ENCODE data around the gene GSTA5. TPM values are rescaled to one million over a fixed set of nuclear protein-coding genes. Genes with fewer than 3 reads are reported as not detected.
"Not testable (repeated sequence)": the region's sequence is repeated elsewhere in the genome, so short reads cannot be mapped to it uniquely, and the experiment has no call there.

Gene GSTA5
- total RNA-seq, 1 donor from 2014 or later: not detected

DNA sequence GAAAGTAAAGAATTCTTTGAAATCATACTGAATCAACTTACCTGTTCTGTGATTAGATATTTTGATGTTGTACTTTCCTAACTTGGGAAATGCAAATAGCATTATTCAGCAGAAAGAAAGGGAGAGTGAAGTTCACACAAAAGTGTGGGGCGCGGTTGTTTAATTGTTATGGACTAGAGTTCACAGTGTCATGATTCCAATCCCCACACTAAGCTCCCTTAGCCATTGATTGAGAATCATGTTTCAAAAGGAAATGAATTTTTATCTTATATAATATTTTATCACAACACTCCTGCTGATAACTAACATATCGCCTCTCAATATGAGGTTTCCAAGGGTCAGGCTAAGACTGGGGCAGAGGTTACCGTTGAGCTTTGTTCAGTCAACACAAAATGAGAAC is 3.0 kb upstream of the GSTA5 start:
- peaks cover 6% of the 10 kb centered on the region for H3K9me3 Mint-ChIP-seq (ENCODE audit: low read depth)

DNA sequence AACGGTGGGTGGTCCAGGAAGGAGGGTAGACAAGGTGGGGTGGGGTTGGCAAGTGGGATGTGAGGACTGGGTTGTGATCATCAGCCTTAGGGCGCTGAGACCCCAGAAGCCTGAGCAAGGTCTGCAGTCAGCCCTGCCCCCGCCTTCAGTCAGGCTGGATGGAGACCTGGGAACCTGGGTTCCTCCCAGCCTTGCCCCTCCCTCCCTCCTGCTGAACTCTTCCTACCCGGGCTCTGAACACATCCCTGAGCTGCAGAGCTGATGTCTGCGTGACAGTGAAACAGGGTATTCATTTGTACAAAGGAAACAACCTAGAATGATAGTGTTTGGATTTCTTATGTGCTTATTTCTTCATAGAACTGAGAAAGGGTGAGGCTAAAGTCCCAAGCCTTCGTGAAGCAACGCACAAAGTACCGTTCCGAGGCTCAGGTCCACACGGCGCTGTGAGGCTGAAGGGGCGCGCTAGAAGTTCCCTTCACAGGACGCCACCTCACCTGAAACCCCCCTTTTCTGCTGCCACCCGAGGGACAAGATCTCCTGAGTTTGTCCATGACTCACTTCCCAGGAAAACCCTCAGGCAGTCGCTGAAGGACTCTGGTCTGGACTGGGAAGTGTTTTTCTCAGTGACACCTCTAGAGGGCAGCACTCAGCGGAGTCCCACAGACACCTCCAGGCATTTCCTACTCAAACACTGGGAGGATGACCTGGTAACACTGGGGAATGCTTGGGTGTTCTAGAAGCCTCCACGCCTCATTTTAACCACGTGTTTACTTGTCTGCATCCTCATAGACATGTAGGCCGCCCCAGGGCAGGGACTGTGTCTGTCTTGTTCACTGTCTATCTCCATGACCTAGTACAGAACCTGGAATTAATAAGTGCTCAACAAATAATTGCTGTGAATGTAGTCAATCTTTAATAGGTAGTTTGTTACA is 1.2 kb downstream of the GSTA5 start:
- peak; percentile 22 for DNase-seq (ENCODE audit: low spot score, unreplicated experiment)
- Mint-ChIP-seq H3K4me3 (ENCODE audit: low read depth) (no peak overlapping the region), H3K4me1 (ENCODE audit: low read depth) (no peaks in the 10 kb centered on the region), H3K27me3 (peaks cover 2% of the 10 kb centered on the region), H3K27ac (no peak overlapping the region), H3K9me3 (ENCODE audit: low read depth) (no peaks in the 10 kb centered on the region), H3K36me3 (ENCODE audit: insufficient read depth) (no peaks in the 10 kb centered on the region)
- TF ChIP-seq, protein P1, sequence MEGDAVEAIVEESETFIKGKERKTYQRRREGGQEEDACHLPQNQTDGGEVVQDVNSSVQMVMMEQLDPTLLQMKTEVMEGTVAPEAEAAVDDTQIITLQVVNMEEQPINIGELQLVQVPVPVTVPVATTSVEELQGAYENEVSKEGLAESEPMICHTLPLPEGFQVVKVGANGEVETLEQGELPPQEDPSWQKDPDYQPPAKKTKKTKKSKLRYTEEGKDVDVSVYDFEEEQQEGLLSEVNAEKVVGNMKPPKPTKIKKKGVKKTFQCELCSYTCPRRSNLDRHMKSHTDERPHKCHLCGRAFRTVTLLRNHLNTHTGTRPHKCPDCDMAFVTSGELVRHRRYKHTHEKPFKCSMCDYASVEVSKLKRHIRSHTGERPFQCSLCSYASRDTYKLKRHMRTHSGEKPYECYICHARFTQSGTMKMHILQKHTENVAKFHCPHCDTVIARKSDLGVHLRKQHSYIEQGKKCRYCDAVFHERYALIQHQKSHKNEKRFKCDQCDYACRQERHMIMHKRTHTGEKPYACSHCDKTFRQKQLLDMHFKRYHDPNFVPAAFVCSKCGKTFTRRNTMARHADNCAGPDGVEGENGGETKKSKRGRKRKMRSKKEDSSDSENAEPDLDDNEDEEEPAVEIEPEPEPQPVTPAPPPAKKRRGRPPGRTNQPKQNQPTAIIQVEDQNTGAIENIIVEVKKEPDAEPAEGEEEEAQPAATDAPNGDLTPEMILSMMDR (IDR thresholded peaks at IDR 0.05; ENCODE audit: unreplicated experiment): peak; percentile 70

More for the DNA sequence above, 3.0 kb upstream of the GSTA5 start:
- TF ChIP-seq, protein P1 (IDR thresholded peaks at IDR 0.05; ENCODE audit: unreplicated experiment): no peak
- DNase-seq (ENCODE audit: low spot score, unreplicated experiment): no peak
- H3K36me3 Mint-ChIP-seq (ENCODE audit: insufficient read depth): no peaks in the 10 kb centered on the region
- no peak overlapping the region for H3K27ac Mint-ChIP-seq
- H3K4me3 Mint-ChIP-seq (ENCODE audit: low read depth): no peak overlapping the region
- peaks cover 6% of the 10 kb centered on the region for H3K4me1 Mint-ChIP-seq (ENCODE audit: low read depth)
- H3K27me3 Mint-ChIP-seq: no peaks in the 10 kb centered on the region

DNA sequence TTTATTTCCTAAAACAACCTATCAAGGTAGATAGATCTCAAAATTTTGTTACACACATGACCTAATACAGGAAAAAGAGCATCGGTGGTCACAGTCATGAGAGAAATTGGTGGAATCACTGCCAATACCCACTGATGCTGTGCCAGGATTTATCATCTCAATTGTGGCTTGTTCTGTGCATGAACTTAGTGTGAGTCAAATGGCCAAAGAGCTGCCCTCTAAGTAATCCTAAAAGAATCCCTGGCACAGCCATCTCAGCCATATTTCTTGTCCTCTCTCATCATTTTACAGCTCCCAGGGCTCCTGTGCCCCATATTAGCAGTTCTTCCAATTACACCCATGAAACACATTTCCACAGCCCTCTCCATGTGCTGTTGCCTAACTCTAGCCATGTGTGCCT is 6.1 kb downstream of the GSTA5 start:
- no peaks in the 10 kb centered on the region for H3K36me3 Mint-ChIP-seq (ENCODE audit: insufficient read depth)
- peaks cover 3% of the 10 kb centered on the region for H3K9me3 Mint-ChIP-seq (ENCODE audit: low read depth)
- H3K27me3 Mint-ChIP-seq: peaks cover 2% of the 10 kb centered on the region
- H3K4me1 Mint-ChIP-seq (ENCODE audit: low read depth): no peaks in the 10 kb centered on the region
- TF ChIP-seq, protein P1 (IDR thresholded peaks at IDR 0.05; ENCODE audit: unreplicated experiment): no peak
- no peak overlapping the region for H3K27ac Mint-ChIP-seq
- DNase-seq (ENCODE audit: low spot score, unreplicated experiment): no peak
- H3K4me3 Mint-ChIP-seq (ENCODE audit: low read depth): no peak overlapping the region

DNA sequence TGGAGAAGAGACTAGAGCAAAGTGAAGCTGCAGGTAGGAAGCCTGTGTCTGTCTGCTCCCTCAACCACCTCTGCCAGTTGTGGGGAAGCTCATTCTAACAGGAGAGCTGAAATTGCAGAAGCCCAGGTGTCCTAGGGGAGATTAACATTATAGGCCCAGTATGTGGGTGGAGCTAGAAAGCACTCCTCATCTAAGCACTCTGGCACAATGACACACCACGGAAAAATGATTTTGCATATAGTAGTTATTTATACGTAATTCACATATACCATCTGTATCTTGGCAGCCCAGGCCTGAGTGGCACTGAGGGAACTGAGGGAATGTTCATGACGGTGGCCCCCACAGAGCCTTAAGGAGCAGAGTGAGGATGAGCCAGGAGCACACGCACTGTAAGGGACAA is 9.7 kb downstream of the GSTA5 start:
- H3K4me3 Mint-ChIP-seq (ENCODE audit: low read depth); H3K36me3 Mint-ChIP-seq (ENCODE audit: insufficient read depth); H3K4me1 Mint-ChIP-seq (ENCODE audit: low read depth); H3K27me3 Mint-ChIP-seq; DNase-seq (ENCODE audit: low spot score, unreplicated experiment); H3K9me3 Mint-ChIP-seq (ENCODE audit: low read depth); H3K27ac Mint-ChIP-seq: not testable (repeated sequence)

DNA sequence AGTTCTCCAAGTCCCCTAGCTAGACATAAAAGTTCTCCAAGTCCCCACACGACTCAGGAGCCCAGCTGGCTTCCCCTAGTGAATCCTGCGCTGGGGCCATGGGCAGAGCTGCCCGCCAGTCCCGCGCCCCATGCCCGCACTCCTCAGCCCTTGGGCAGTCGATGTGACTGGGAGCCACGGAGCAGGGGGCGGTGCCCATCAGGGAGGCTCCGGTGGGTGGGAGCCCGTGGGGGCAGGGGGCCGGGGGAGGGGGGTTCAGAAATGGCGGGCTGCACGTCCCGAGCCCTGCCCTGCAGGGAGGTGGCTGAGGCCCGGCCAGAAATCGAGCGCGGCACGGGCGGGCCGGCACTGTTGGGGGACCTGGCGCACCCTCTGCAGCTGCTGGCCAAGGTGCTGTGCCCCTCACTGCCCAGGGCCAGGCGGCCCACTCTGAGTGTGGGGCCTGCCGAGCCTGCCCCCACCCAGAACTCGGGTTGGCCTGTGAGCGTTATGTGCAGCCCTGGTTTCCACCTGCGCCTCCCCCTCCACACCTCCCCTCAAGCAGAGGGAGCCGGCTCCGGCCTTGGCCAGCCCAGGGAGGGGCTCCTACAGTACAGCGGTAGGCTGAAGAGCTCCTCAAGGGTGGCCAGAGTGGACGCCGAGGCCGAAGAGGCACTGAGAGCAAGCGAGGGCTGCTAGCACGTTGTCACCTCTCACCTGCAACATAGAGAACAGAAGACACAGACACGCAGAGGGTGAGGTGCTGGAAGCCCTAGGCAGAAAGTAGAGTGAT is 11.4 kb downstream of the GSTA5 start:
- H3K9me3 Mint-ChIP-seq (ENCODE audit: low read depth): peaks cover 8% of the 10 kb centered on the region
- H3K4me1 Mint-ChIP-seq (ENCODE audit: low read depth): peaks cover 3% of the 10 kb centered on the region
- no peak overlapping the region for H3K4me3 Mint-ChIP-seq (ENCODE audit: low read depth)
- TF ChIP-seq, protein P1 (IDR thresholded peaks at IDR 0.05; ENCODE audit: unreplicated experiment): no peak
- H3K27ac Mint-ChIP-seq: no peak overlapping the region
- no peak for DNase-seq (ENCODE audit: low spot score, unreplicated experiment)
- no peaks in the 10 kb centered on the region for H3K27me3 Mint-ChIP-seq
- H3K36me3 Mint-ChIP-seq (ENCODE audit: insufficient read depth): no peaks in the 10 kb centered on the region

DNA sequence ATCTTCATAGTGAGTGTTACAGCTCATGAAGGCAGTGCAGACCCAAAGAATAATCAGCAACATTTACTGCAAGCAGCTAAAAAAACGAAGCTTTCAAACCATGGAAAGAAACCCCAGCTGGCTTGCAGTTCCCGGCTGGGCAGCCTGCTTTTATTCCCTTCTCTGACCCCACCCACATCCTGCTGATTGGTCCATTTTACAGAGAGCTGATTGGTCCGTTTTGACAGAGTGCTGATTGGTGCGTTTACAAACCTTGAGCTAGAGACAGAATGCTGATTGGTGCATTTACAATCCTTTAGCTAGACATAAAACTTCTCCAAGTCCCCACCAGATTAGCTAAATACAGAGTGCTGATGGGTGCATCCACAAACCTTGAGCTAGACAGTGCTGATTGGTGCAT is 12.0 kb downstream of the GSTA5 start:
- not testable (repeated sequence) for H3K27me3 Mint-ChIP-seq; H3K36me3 Mint-ChIP-seq (ENCODE audit: insufficient read depth)

DNA sequence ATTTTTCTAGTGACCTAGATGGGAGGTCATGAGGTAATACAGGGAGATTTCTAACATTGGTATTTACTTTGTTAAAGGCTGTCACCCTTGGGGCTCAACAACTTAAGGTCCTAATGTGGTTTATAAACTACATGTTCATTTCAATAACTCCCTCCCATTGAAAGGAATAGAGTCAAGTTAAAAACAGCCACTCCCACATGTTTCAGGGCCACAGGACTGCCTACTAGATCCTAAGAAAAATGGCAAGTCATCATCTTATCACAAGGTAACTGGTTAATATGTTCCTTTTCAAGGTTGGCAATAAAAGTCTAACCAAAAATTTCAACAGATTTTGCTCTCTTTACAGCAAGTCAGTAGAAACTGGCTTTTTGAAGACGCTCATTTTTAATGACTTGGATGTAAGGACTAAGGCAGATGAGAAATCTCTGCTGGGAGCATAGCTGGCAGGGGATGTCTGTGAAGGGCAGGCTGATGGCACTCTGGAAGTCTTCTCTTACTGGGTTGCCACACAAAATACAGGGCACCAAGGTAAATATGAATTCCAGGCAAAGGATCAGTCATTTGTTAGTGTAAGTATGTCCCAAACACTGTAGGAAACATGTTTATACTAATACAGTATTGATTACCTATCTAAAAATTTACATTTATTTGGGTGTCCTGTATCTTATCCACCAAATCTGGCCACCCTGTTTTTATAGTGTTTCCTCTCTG is 13.4 kb downstream of the GSTA5 start:
- not testable (repeated sequence) for DNase-seq (ENCODE audit: low spot score, unreplicated experiment); H3K27me3 Mint-ChIP-seq; H3K36me3 Mint-ChIP-seq (ENCODE audit: insufficient read depth); H3K27ac Mint-ChIP-seq; H3K4me1 Mint-ChIP-seq (ENCODE audit: low read depth); H3K4me3 Mint-ChIP-seq (ENCODE audit: low read depth)
- H3K9me3 Mint-ChIP-seq (ENCODE audit: low read depth): peaks cover 11% of the 10 kb centered on the region

More for the DNA sequence above, 12.0 kb downstream of the GSTA5 start:
- H3K4me1 Mint-ChIP-seq (ENCODE audit: low read depth); H3K4me3 Mint-ChIP-seq (ENCODE audit: low read depth); H3K27ac Mint-ChIP-seq; DNase-seq (ENCODE audit: low spot score, unreplicated experiment); H3K9me3 Mint-ChIP-seq (ENCODE audit: low read depth): not testable (repeated sequence)
